Cardiac muscle cell (in vitro differentiated cells and primary cell): ENCODE data around the gene HK2. TPM values are rescaled to one million over a fixed set of nuclear protein-coding genes. Genes with fewer than 3 reads are reported as not detected.
A peak's percentile ranks its signal among the peaks of the same experiment; 100 is the strongest.

Experiments
- DNase-seq, 2 donors: peaks; one replicate each; pipeline versions ENCODE4 v3.0.0 to v3.0.0-alpha.2; 2010 to 2017; ENCODE audit warnings: low read depth in 1 of 2, low spot score in 1 of 2
- H3K27ac ChIP-seq: fragments of 200-600 bp; sonication (generic); 2 replicates; pipeline ENCODE4 v1.5.1; 2016
- H3K27me3 ChIP-seq: fragments of 200-600 bp; sonication (generic); 2 replicates; pipeline ENCODE4 v1.6.0; 2016; ENCODE audit warnings: control low read depth
- H3K36me3 ChIP-seq: fragments of 200-600 bp; sonication (generic); 2 replicates; pipeline ENCODE4 v1.5.1; 2016; ENCODE audit warnings: control low read depth
- H3K4me1 ChIP-seq: fragments of 200-600 bp; sonication (generic); 2 replicates; pipeline ENCODE4 v1.8.1; 2017; ENCODE audit warnings: low read depth, mild to moderate bottlenecking, mixed run types
- H3K4me3 ChIP-seq: fragments of 200-600 bp; sonication (generic); 2 replicates; pipeline ENCODE4 v1.5.1; 2016; ENCODE audit warnings: mild to moderate bottlenecking
- H3K9me3 ChIP-seq: fragments of 200-600 bp; sonication (generic); 2 replicates; pipeline ENCODE4 v1.5.1; 2017; ENCODE audit warnings: low read depth, mild to moderate bottlenecking, control low read depth
- CTCF ChIP-seq: IDR thresholded peaks from 2 replicates; pipeline ENCODE4 v1.5.1; 2012; ENCODE audit warnings: low read depth, mild to moderate bottlenecking, low read length
- polyA plus RNA-seq: library from polyadenylated mRNA; unstranded; fragments of >200 nt; fragmentation: Nextera tagmentation; extraction: Ambion mirVana; gene quantifications from 2 replicates; pipeline ENCODE4 v1.2.1, GENCODE V29; 2016
- total RNA-seq: library from RNA; depleted of rRNA; stranded (reverse); fragments of >200 nt; gene quantifications from 2 replicates; pipeline ENCODE4 v1.2.3, GENCODE V29; 2016

Gene HK2
- total and polyA plus RNA-seq, 2 experiments from 2014 or later: 77.3 to 127 TPM

GRCh38 chr2:74884118-74884762 lies 50.3 kb downstream of the HK2 start:
- Histone ChIP-seq H3K4me1 (no peaks in the 10 kb centered on the region), H3K9me3 (no peaks in the 10 kb centered on the region), H3K4me3 (no peak overlapping the region), H3K27me3 (no peaks in the 10 kb centered on the region), H3K27ac (no peak overlapping the region), H3K36me3 (peaks cover 100% of the 10 kb centered on the region)
- DNase-seq: no peak
- TF ChIP-seq CTCF: no peak

- H3K4me3 ChIP-seq: no peak overlapping the region
- no peak overlapping the region for H3K27ac ChIP-seq
Observed at GRCh38 chr2:74884866-74885265, 50.9 kb downstream of the HK2 start.

GRCh38 chr2:74886251-74886650 lies 52.3 kb downstream of the HK2 start:
- H3K36me3 ChIP-seq: peaks cover 99% of the 10 kb centered on the region
- DNase-seq: no peak
- no peaks in the 10 kb centered on the region for H3K27me3 ChIP-seq
- no peak overlapping the region for H3K4me3 ChIP-seq
- H3K9me3 ChIP-seq: no peaks in the 10 kb centered on the region
- no peak overlapping the region for H3K27ac ChIP-seq
- no peak for TF ChIP-seq CTCF
- no peaks in the 10 kb centered on the region for H3K4me1 ChIP-seq

More at GRCh38 chr2:74884866-74885265, 50.9 kb downstream of the HK2 start:
- peaks cover 100% of the 10 kb centered on the region for H3K36me3 ChIP-seq
- H3K27me3 ChIP-seq: no peaks in the 10 kb centered on the region
- no peak for DNase-seq
- no peaks in the 10 kb centered on the region for H3K9me3 ChIP-seq
- TF ChIP-seq CTCF: no peak
- H3K4me1 ChIP-seq: no peaks in the 10 kb centered on the region

- peaks cover 99% of the 10 kb centered on the region for H3K36me3 ChIP-seq
- DNase-seq: no peak
- H3K27me3 ChIP-seq: no peaks in the 10 kb centered on the region
- no peaks in the 10 kb centered on the region for H3K4me1 ChIP-seq
- TF ChIP-seq CTCF: peak; percentile 14
- no peak overlapping the region for H3K27ac ChIP-seq
- H3K4me3 ChIP-seq: no peak overlapping the region
- no peaks in the 10 kb centered on the region for H3K9me3 ChIP-seq
Observed at GRCh38 chr2:74886811-74887210, 52.9 kb downstream of the HK2 start.

- TF ChIP-seq CTCF: no peak
- Histone ChIP-seq H3K9me3 (no peaks in the 10 kb centered on the region), H3K36me3 (peaks cover 98% of the 10 kb centered on the region), H3K27me3 (no peaks in the 10 kb centered on the region), H3K27ac (no peak overlapping the region), H3K4me3 (no peak overlapping the region), H3K4me1 (no peaks in the 10 kb centered on the region)
- peak in 1 of 2 donors; percentile 74 for DNase-seq
Observed at GRCh38 chr2:74887445-74887951, 53.6 kb downstream of the HK2 start.
